DND-41 (cell line): ENCODE results near the gene PDE4B.

Experiments
- CTCF ChIP-seq: IDR thresholded peaks from 2 replicates; pipeline ENCODE4 v1.5.1; 2012; ENCODE audit warnings: borderline replicate concordance, low read length, moderate library complexity, mild to moderate bottlenecking; ENCODE audit not compliant: poor library complexity, severe bottlenecking; ENCODE audit errors: extremely low read depth
- EZH2 ChIP-seq: IDR thresholded peaks from 3 replicates; pipeline ENCODE4 v1.6.1; 2012; ENCODE audit warnings: borderline replicate concordance, low read depth, mild to moderate bottlenecking, moderate library complexity, low read length, inconsistent platforms; ENCODE audit not compliant: severe bottlenecking

DNA sequence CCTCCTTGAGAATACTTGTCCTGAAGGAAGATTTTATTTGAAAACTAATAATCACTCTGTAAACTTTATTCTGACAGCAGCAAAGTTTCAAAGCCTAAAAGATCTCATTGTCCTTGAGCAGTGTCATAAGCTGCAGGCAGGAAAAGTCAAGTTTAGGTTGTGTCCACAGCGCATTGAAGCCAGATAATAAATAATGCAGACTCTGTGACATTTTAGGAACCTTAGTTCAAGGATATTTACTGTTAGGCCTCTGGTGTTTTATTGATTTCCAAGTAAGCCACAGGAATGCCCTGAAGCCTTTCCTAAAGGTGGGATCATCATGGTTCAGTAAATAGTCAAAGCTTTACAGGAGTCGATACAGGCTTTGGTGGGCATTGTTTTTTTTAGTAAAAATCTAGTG is 384.8 kb downstream of the PDE4B start:
- no peak for TF ChIP-seq EZH2
- no peak for TF ChIP-seq CTCF
